Measurements from ENCODE around the gene SEL1L3. TPM values are rescaled to one million over a fixed set of nuclear protein-coding genes. Genes with fewer than 3 reads are reported as not detected.

The SEL1L3 gene
- total RNA-seq, 4 donors from 2014 or later: 6.9 to 13.5 (median 7.5) TPM

- 74% methylated on average over 4 of the region's 4 CpGs for WGBS, 2 donors
- Histone ChIP-seq H3K4me3 (no peak overlapping the region), H3K27ac (no peak overlapping the region), H3K4me1 (no peaks in the 10 kb centered on the region), H3K36me3 (peaks cover 0 to 29% (median 0%) of the 10 kb centered on the region in 3 donors), H3K9me3 (no peaks in the 10 kb centered on the region), H3K27me3 (no peaks in the 10 kb centered on the region)
- no peak for DNase-seq
- no peak for TF ChIP-seq CTCF (IDR thresholded peaks at IDR 0.05)
- no peak for TF ChIP-seq POLR2A (IDR thresholded peaks at IDR 0.05)
- intact Hi-C loops (cut with DNase I): no loop called here
These were observed 83.8 kb downstream of the SEL1L3 start for GRCh38 chr4:25779021-25779420.

GRCh38 chr4:25776795-25777194, 86.0 kb downstream of the SEL1L3 start:
- H3K36me3 ChIP-seq: peaks cover 0 to 29% (median 0%) of the 10 kb centered on the region in 3 donors
- TF ChIP-seq CTCF (IDR thresholded peaks at IDR 0.05): no peak
- TF ChIP-seq POLR2A (IDR thresholded peaks at IDR 0.05): no peak
- no peaks in the 10 kb centered on the region for H3K4me1 ChIP-seq
- intact Hi-C loops (cut with DNase I): no loop called here
- DNase-seq: no peak
- H3K9me3 ChIP-seq: no peaks in the 10 kb centered on the region
- H3K27me3 ChIP-seq: no peaks in the 10 kb centered on the region
- H3K27ac ChIP-seq: no peak overlapping the region
- no peak overlapping the region for H3K4me3 ChIP-seq

GRCh38 chr4:25775166-25775565, 87.6 kb downstream of the SEL1L3 start:
- Histone ChIP-seq H3K27ac (no peak overlapping the region), H3K27me3 (no peaks in the 10 kb centered on the region), H3K4me1 (no peaks in the 10 kb centered on the region), H3K9me3 (no peaks in the 10 kb centered on the region), H3K36me3 (peaks cover 0 to 29% (median 0%) of the 10 kb centered on the region in 3 donors), H3K4me3 (no peak overlapping the region)
- WGBS, 2 donors: 88% methylated on average over 2 of the region's 2 CpGs
- no peak for DNase-seq
- TF ChIP-seq CTCF (IDR thresholded peaks at IDR 0.05) (no peak), POLR2A (IDR thresholded peaks at IDR 0.05) (no peak)
- intact Hi-C loops (cut with DNase I): no loop called here

DNA sequence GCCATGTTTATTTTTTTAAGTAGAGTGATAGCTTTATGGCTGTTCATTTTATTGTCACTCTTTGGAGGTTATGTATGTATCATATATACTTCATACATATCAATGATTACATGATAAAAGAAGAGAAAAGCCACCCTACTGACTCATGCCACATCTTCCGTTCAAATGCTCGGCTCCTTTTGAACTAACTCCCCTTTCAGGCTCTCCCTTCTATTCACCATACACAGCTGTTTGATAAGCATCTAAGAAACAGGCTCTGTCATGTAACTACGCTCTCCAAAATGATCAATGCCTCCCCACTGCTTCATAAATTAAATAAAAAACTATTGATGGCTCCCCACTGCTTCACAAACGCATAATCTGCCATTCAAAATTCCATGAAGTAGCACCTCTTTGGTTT, 89.4 kb downstream of the SEL1L3 start:
- TF ChIP-seq POLR2A (IDR thresholded peaks at IDR 0.05) (no peak), CTCF (IDR thresholded peaks at IDR 0.05) (no peak)
- DNase-seq: no peak
- Histone ChIP-seq H3K4me1 (no peaks in the 10 kb centered on the region), H3K27me3 (no peaks in the 10 kb centered on the region), H3K4me3 (no peak overlapping the region), H3K9me3 (no peaks in the 10 kb centered on the region), H3K36me3 (peaks cover 0 to 14% (median 0%) of the 10 kb centered on the region in 3 donors), H3K27ac (no peak overlapping the region)
- intact Hi-C loops (cut with DNase I): no loop called here
- 93% methylated on average over 4 of the region's 4 CpGs for WGBS, 2 donors

- TF ChIP-seq CTCF (IDR thresholded peaks at IDR 0.05) (no peak), POLR2A (IDR thresholded peaks at IDR 0.05) (no peak)
- H3K4me3 ChIP-seq: no peak overlapping the region
- peaks cover 0 to 8% (median 0%) of the 10 kb centered on the region in 3 donors for H3K36me3 ChIP-seq
- H3K9me3 ChIP-seq: no peaks in the 10 kb centered on the region
- 69 to 80% methylated on average over 4 of the region's 4 CpGs for WGBS, 2 donors
- DNase-seq: no peak
- no peaks in the 10 kb centered on the region for H3K27me3 ChIP-seq
- no peaks in the 10 kb centered on the region for H3K4me1 ChIP-seq
- intact Hi-C loops (cut with DNase I): no loop called here
- H3K27ac ChIP-seq: no peak overlapping the region
These were observed 91.1 kb downstream of the SEL1L3 start for GRCh38 chr4:25771672-25772071.
